NCI-H1417 treated with DMSO at 0.1 percent for 48 hours (cell line): ENCODE data around the gene NCSTN.

Experiments used
- DNase-seq: peaks from one replicate; lab custom pipeline; 2025; lab: John Stamatoyannopoulos, UW

The NCSTN gene

GRCh38 chr1:160406131-160406968, 63.2 kb downstream of the NCSTN start:
- no peak for DNase-seq

- no peak for DNase-seq
Measured at GRCh38 chr1:160407839-160408801, 64.9 kb downstream of the NCSTN start.
